Retinal pigment epithelial cell (primary cell): ENCODE results near the gene SLC6A19.

ENCODE experiments used
- DNase-seq: peaks from one replicate; pipeline ENCODE4 v3.0.0-alpha.2; 2010; ENCODE audit warnings: low read depth
- H3K4me3 ChIP-seq: 2 replicates; pipeline ENCODE4 v1.5.1; 2011; ENCODE audit warnings: mild to moderate bottlenecking, low read length, control low read depth, moderate library complexity
- CTCF ChIP-seq: conservative IDR thresholded peaks from 2 replicates; pipeline ENCODE4 v1.5.1; 2011; ENCODE audit warnings: low read depth, low read length, control low read depth, inconsistent platforms

Gene SLC6A19

GRCh38 chr5:1190278-1190677, 11.1 kb upstream of the SLC6A19 start:
- DNase-seq = no peak
- H3K4me3 ChIP-seq = no peak overlapping the region
- TF ChIP-seq CTCF = no peak

- no peak for DNase-seq
- no peak for TF ChIP-seq CTCF
- no peak overlapping the region for H3K4me3 ChIP-seq
These were observed 10.6 kb upstream of the SLC6A19 start for GRCh38 chr5:1190837-1191239.

GRCh38 chr5:1192971-1193590, 8.3 kb upstream of the SLC6A19 start:
- no peak for TF ChIP-seq CTCF
- no peak overlapping the region for H3K4me3 ChIP-seq
- no peak for DNase-seq

GRCh38 chr5:1193591-1193985, 7.8 kb upstream of the SLC6A19 start:
- no peak for TF ChIP-seq CTCF
- H3K4me3 ChIP-seq = no peak overlapping the region
- no peak for DNase-seq

GRCh38 chr5:1194378-1194777, 7.0 kb upstream of the SLC6A19 start:
- no peak overlapping the region for H3K4me3 ChIP-seq
- TF ChIP-seq CTCF = no peak
- no peak for DNase-seq

GRCh38 chr5:1195439-1195838, 6.0 kb upstream of the SLC6A19 start:
- no peak overlapping the region for H3K4me3 ChIP-seq
- no peak for DNase-seq
- TF ChIP-seq CTCF = no peak

- H3K4me3 ChIP-seq = no peak overlapping the region
- no peak for DNase-seq
- no peak for TF ChIP-seq CTCF
These were observed 5.5 kb upstream of the SLC6A19 start for GRCh38 chr5:1195916-1196315.
